ENCODE data around the gene SH3D21. TPM values are rescaled to one million over a fixed set of nuclear protein-coding genes. Genes with fewer than 3 reads are reported as not detected.

SH3D21 gene
- total RNA-seq, 1 experiment from 2014 or later = 18.3 TPM

- Histone ChIP-seq H4K91ac (ENCODE audit: insufficient read length, low read depth, low read length) (no peak overlapping the region), H3K14ac (ENCODE audit: insufficient read depth, low read length) (no peak overlapping the region; the same call in 1 of the 2 replicates), H4K8ac (replicated peaks; ENCODE audit: insufficient read length, low read depth, low read length) (no peak overlapping the region), H3K23ac (ENCODE audit: insufficient read length, low read depth, low read length) (no peak overlapping the region), H2BK15ac (ENCODE audit: low read depth, low read length) (no peak overlapping the region), H2BK12ac (ENCODE audit: insufficient read length, low read depth, low read length) (peak overlapping the region; percentile 53), H3K4me2 (ENCODE audit: insufficient read depth, insufficient read length, low read length) (peak overlapping the region; percentile 51), H3K27ac (ENCODE audit: insufficient read length, low read depth, low read length) (no peak overlapping the region), H4K5ac (ENCODE audit: insufficient read length, low read depth, low read length) (no peak overlapping the region), H2BK120ac (ENCODE audit: low read depth, low read length, poor library complexity, severe bottlenecking) (no peak overlapping the region), H4K20me1 (ENCODE audit: control insufficient read depth, insufficient read depth, insufficient read length) (peaks cover 5% of the 10 kb centered on the region), H3K9ac (ENCODE audit: extremely low read depth, insufficient read length, low read length) (no peak overlapping the region), H2BK5ac (ENCODE audit: insufficient read length, low read length) (no peak overlapping the region), H3K23me2 (ENCODE audit: insufficient read length, low read depth, low read length, poor library complexity, severe bottlenecking) (peaks cover 32% of the 10 kb centered on the region), H3K4ac (ENCODE audit: low read depth, low read length) (no peak overlapping the region), H3T11ph (ENCODE audit: low read length) (no peak overlapping the region), H3K4me1 (ENCODE audit: insufficient read depth, low read length) (no peaks in the 10 kb centered on the region), H2BK20ac (ENCODE audit: low read depth, low read length, poor library complexity, severe bottlenecking) (no peak overlapping the region), H3K18ac (ENCODE audit: insufficient read length, low read depth, low read length) (peak overlapping the region; percentile 49), H3K9me3 (ENCODE audit: control insufficient read depth, low read depth, low read length) (no peaks in the 10 kb centered on the region), H2AFZ (ENCODE audit: low read length) (no peak overlapping the region), H3K79me1 (ENCODE audit: insufficient read depth, low read depth, low read length, poor library complexity, severe bottlenecking) (no peaks in the 10 kb centered on the region), H3K27me3 (ENCODE audit: insufficient read depth, low read length) (no peaks in the 10 kb centered on the region), H3K56ac (ENCODE audit: insufficient read length, low read depth, low read length) (no peak overlapping the region), H3K79me2 (ENCODE audit: insufficient read depth, low read length) (no peaks in the 10 kb centered on the region), H2AK5ac (ENCODE audit: insufficient read length, low read length) (no peak overlapping the region)
- TF ChIP-seq, protein P1, sequence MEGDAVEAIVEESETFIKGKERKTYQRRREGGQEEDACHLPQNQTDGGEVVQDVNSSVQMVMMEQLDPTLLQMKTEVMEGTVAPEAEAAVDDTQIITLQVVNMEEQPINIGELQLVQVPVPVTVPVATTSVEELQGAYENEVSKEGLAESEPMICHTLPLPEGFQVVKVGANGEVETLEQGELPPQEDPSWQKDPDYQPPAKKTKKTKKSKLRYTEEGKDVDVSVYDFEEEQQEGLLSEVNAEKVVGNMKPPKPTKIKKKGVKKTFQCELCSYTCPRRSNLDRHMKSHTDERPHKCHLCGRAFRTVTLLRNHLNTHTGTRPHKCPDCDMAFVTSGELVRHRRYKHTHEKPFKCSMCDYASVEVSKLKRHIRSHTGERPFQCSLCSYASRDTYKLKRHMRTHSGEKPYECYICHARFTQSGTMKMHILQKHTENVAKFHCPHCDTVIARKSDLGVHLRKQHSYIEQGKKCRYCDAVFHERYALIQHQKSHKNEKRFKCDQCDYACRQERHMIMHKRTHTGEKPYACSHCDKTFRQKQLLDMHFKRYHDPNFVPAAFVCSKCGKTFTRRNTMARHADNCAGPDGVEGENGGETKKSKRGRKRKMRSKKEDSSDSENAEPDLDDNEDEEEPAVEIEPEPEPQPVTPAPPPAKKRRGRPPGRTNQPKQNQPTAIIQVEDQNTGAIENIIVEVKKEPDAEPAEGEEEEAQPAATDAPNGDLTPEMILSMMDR (conservative IDR thresholded peaks at IDR 0.05) = no peak
- no peaks in the 10 kb centered on the region; a peak in 2 of 5 replicates for H3K9me3 Mint-ChIP-seq
- H3K4me3 Mint-ChIP-seq = peak overlapping the region; percentile 63 to 87
- H3K27me3 Mint-ChIP-seq (ENCODE audit: low read depth) = peaks cover 40% of the 10 kb centered on the region
- no CpG with 5 or more reads among the region's 9 CpGs for WGBS (ENCODE audit: extremely low coverage, insufficient read length, low lambda C conversion rate)
- peaks cover 0 to 2% (median 0%) of the 10 kb centered on the region in 3 experiments; a peak in 3 of 7 replicates for H3K36me3 Mint-ChIP-seq (ENCODE audit: insufficient read depth in 1 of 3, low read depth in 3 of 3)
- H3K27ac Mint-ChIP-seq = no peak overlapping the region
- peaks cover 21 to 22% of the 10 kb centered on the region in 2 experiments for H3K4me1 Mint-ChIP-seq
- DNase-seq = no peak
Observed at GRCh38 chr1:36324353-36324703, 18.2 kb downstream of the SH3D21 start.

All from H9 (cell line).